ENCODE measurements around the gene ARL2BP. TPM values are rescaled to one million over a fixed set of nuclear protein-coding genes. Genes with fewer than 3 reads are reported as not detected.
A peak's percentile ranks its signal among the peaks of the same experiment; 100 is the strongest.

The ARL2BP gene
- total and polyA plus RNA-seq, 2 of the 13 experiments (the other 11 are each of a cell fraction or from before 2014, with no cell fraction given), result 64.3 to 67.6 TPM

DNA sequence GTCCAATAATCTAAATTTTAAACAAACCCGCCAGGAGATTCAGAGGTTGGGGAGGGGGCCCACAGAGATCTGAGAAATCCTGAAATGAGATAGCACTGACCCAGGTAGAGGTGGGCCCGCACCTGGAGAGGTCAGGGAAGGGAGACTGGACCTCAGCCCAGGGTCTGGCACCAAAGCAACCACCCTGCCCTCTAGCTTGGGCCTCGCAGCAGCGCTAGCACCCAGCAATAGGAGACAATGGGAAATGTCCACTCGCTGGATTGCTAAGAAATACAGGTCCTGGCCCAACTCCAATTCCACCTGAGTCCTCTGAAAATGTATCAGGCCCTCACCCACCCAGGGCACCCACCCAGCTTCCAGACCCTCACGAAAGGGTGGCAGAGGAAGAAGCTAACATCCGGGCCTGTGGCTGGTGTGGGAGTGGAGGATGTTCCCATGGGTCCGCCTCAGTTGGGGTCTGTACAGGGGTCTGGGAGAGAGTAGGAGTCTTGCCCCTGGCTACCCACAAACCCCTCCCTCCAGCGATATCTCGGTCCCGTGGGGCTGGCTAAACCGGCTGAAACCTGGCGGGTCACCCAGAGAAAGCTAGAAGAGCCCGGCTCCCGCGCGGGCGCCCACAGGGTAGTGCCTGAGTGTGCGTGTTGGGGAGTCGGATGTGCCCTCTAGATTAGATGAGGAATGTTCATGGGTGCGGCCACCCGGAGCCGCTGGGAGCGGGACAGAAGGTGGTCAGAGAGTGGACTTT, 38.3 kb downstream of the ARL2BP start (continued):
- TF ChIP-seq FOXP1 (IDR thresholded peaks at IDR 0.05) (no peak), FOXP1 (CRISPR knock-in tag; IDR thresholded peaks at IDR 0.05) (no peak), ZNF10 (CRISPR knock-in tag; IDR thresholded peaks at IDR 0.05; ENCODE audit: borderline replicate concordance, low read depth) (no peak), ZNF674 (CRISPR knock-in tag; IDR thresholded peaks at IDR 0.05; ENCODE audit: low read depth) (no peak), THAP11 (CRISPR knock-in tag; IDR thresholded peaks at IDR 0.05) (no peak), ZBTB42 (CRISPR knock-in tag; IDR thresholded peaks at IDR 0.05) (no peak), ETV5 (CRISPR knock-in tag; IDR thresholded peaks at IDR 0.05; ENCODE audit: borderline replicate concordance) (no peak), ZNF749 (CRISPR knock-in tag; IDR thresholded peaks at IDR 0.05; ENCODE audit: borderline replicate concordance) (no peak), ZNF224 (CRISPR knock-in tag; IDR thresholded peaks at IDR 0.05) (no peak), ASH2L (IDR thresholded peaks at IDR 0.05; ENCODE audit: insufficient read length, low read depth, low read length) (no peak), ZNF614 (CRISPR knock-in tag; IDR thresholded peaks at IDR 0.05; ENCODE audit: borderline replicate concordance) (no peak), ZNF430 (CRISPR knock-in tag; IDR thresholded peaks at IDR 0.05) (no peak), ZNF382 (CRISPR knock-in tag; IDR thresholded peaks at IDR 0.05; ENCODE audit: borderline replicate concordance) (no peak), CREB1 (IDR thresholded peaks at IDR 0.05) (no peak), CREB1 (CRISPR knock-in tag; IDR thresholded peaks at IDR 0.05) (no peak), FOXA3 (CRISPR knock-in tag; IDR thresholded peaks at IDR 0.05) (no peak), SIX4 (CRISPR knock-in tag; IDR thresholded peaks at IDR 0.05) (0 out of 2 replicates have a peak, but pooled peaks have one; percentile 13), ZMYM3 (CRISPR knock-in tag; IDR thresholded peaks at IDR 0.05) (no peak)
- TF ChIP-seq, protein P1, sequence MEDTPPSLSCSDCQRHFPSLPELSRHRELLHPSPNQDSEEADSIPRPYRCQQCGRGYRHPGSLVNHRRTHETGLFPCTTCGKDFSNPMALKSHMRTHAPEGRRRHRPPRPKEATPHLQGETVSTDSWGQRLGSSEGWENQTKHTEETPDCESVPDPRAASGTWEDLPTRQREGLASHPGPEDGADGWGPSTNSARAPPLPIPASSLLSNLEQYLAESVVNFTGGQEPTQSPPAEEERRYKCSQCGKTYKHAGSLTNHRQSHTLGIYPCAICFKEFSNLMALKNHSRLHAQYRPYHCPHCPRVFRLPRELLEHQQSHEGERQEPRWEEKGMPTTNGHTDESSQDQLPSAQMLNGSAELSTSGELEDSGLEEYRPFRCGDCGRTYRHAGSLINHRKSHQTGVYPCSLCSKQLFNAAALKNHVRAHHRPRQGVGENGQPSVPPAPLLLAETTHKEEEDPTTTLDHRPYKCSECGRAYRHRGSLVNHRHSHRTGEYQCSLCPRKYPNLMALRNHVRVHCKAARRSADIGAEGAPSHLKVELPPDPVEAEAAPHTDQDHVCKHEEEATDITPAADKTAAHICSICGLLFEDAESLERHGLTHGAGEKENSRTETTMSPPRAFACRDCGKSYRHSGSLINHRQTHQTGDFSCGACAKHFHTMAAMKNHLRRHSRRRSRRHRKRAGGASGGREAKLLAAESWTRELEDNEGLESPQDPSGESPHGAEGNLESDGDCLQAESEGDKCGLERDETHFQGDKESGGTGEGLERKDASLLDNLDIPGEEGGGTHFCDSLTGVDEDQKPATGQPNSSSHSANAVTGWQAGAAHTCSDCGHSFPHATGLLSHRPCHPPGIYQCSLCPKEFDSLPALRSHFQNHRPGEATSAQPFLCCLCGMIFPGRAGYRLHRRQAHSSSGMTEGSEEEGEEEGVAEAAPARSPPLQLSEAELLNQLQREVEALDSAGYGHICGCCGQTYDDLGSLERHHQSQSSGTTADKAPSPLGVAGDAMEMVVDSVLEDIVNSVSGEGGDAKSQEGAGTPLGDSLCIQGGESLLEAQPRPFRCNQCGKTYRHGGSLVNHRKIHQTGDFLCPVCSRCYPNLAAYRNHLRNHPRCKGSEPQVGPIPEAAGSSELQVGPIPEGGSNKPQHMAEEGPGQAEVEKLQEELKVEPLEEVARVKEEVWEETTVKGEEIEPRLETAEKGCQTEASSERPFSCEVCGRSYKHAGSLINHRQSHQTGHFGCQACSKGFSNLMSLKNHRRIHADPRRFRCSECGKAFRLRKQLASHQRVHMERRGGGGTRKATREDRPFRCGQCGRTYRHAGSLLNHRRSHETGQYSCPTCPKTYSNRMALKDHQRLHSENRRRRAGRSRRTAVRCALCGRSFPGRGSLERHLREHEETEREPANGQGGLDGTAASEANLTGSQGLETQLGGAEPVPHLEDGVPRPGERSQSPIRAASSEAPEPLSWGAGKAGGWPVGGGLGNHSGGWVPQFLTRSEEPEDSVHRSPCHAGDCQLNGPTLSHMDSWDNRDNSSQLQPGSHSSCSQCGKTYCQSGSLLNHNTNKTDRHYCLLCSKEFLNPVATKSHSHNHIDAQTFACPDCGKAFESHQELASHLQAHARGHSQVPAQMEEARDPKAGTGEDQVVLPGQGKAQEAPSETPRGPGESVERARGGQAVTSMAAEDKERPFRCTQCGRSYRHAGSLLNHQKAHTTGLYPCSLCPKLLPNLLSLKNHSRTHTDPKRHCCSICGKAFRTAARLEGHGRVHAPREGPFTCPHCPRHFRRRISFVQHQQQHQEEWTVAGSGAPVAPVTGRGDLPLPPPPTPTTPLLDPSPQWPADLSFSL (CRISPR knock-in tag; IDR thresholded peaks at IDR 0.05), result 0 out of 2 replicates have a peak, but pooled peaks have one; percentile 30
- TF ChIP-seq, protein P2, sequence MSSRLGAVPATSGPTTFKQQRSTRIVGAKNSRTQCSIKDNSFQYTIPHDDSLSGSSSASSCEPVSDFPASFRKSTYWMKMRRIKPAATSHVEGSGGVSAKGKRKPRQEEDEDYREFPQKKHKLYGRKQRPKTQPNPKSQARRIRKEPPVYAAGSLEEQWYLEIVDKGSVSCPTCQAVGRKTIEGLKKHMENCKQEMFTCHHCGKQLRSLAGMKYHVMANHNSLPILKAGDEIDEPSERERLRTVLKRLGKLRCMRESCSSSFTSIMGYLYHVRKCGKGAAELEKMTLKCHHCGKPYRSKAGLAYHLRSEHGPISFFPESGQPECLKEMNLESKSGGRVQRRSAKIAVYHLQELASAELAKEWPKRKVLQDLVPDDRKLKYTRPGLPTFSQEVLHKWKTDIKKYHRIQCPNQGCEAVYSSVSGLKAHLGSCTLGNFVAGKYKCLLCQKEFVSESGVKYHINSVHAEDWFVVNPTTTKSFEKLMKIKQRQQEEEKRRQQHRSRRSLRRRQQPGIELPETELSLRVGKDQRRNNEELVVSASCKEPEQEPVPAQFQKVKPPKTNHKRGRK (CRISPR knock-in tag; IDR thresholded peaks at IDR 0.05), result 0 out of 2 replicates have a peak, but pooled peaks have one; percentile 67
- TF ChIP-seq, protein P3, sequence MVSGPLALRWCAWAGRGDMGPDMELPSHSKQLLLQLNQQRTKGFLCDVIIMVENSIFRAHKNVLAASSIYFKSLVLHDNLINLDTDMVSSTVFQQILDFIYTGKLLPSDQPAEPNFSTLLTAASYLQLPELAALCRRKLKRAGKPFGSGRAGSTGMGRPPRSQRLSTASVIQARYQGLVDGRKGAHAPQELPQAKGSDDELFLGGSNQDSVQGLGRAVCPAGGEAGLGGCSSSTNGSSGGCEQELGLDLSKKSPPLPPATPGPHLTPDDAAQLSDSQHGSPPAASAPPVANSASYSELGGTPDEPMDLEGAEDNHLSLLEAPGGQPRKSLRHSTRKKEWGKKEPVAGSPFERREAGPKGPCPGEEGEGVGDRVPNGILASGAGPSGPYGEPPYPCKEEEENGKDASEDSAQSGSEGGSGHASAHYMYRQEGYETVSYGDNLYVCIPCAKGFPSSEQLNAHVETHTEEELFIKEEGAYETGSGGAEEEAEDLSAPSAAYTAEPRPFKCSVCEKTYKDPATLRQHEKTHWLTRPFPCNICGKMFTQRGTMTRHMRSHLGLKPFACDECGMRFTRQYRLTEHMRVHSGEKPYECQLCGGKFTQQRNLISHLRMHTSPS (CRISPR knock-in tag; IDR thresholded peaks at IDR 0.05; ENCODE audit: low read depth), result no peak
